GM18526 (cell line): ENCODE data around the gene PTGIS.

ENCODE experiments used
- POLR2A ChIP-seq: IDR thresholded peaks from 3 replicates; pipeline ENCODE4 v1.6.1; 2011; ENCODE audit not compliant: insufficient read length; ENCODE audit errors: extremely low read depth

Gene PTGIS

GRCh38 chr20:49548371-49548947 is 19.5 kb downstream of the PTGIS start:
- TF ChIP-seq POLR2A = no peak

DNA sequence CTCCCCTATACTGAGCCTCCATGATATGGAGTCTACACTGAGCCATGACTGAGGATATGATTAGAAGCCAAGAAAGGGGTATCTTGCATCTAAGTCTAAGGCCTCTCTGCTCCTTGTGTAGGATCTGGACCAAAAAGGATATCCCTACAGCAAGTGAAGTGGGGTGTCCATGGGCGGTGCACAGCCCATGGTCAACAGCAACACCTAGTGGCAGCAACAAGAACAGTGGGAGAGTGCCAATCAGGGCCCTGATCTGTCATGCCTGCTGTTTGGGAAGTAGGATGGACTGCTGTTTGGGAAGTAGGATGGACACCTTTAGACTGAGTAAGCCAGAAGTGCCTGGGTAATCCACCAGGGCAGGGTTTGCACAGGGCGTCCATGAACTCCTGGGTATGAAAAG is 22.4 kb downstream of the PTGIS start:
- no peak for TF ChIP-seq POLR2A

DNA sequence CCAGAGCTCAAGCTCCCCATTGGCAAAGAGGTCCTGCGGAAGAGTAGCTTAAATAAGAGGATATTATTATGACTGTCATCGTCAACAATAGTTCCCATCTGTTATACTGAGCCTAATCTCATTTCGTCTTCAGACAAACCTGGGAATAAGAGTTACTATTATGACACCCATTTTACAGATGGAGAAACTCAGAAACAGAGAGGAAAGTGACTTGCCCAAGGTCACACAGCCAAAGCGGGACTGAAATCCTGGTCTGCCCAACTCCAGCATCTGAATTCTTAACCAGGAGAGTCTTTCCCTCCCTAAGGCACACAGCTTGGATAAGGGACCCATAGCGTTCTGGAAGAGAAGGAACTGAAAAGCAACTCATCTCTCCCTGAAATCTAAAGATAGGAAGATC is 23.4 kb downstream of the PTGIS start:
- TF ChIP-seq POLR2A = no peak

- no peak for TF ChIP-seq POLR2A
These were observed 24.0 kb downstream of the PTGIS start for GRCh38 chr20:49543858-49544437.

GRCh38 chr20:49543071-49543857 is 24.7 kb downstream of the PTGIS start:
- TF ChIP-seq POLR2A = no peak

- TF ChIP-seq POLR2A = no peak
These were observed 25.4 kb downstream of the PTGIS start for GRCh38 chr20:49542514-49542991.

- TF ChIP-seq POLR2A = no peak
These were observed 26.0 kb downstream of the PTGIS start for GRCh38 chr20:49541733-49542513.

DNA sequence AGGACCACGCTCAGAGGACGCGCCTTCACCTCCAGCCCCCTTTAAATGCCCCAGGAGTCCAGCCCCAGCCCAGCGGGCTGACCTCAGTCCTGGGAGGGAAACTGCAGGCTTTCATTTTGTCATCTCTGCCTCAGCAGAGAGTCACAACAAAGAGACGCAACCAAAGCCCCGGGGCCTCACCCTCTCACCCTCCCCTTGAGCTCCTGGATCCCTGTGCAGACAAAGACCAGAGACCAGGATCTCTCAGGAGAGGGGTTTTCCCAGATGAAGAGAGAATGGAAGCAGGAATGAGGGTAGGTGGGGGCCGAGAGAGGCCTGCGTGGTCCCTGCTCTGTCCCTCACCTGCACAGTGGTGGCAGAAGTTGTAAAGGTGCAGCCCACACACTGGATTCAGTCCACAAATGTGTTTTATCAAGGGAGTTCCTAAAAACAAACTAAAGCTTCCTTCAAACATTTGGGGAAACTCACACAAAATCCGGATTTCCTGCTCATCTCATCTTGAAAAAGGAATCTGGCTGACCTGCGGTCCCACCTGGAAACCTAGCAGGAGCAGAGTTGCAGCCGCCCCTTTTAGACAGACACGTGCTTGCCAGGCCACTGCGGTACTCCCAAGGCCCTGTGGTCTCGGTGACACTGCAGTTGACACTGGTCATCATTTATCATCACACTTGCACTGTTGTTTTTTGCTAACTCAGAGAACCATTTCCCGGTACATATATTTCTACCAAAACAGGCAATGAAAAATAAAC is 27.1 kb downstream of the PTGIS start:
- no peak for TF ChIP-seq POLR2A

DNA sequence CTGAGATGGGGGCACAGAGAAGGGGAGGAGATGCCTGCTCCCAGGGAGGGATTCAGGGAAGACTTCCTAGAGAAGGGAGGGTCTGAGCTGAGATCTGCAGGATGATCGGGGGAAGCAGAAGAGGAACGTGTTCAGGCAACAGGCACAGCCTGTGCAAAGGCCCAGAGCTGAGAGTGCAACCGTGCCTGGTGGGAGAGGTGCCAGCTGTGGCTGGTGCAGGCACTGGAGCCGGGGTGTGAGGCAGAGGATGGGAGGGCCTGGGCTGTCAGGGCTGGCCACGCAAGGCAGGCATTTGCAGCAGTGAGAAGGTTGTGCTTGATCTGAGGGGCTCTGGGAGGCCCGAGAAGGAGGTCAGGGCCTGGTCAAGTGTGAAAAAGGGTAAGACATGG is 27.7 kb downstream of the PTGIS start:
- no peak for TF ChIP-seq POLR2A

GRCh38 chr20:49539481-49540231 is 28.3 kb downstream of the PTGIS start:
- TF ChIP-seq POLR2A = no peak

DNA sequence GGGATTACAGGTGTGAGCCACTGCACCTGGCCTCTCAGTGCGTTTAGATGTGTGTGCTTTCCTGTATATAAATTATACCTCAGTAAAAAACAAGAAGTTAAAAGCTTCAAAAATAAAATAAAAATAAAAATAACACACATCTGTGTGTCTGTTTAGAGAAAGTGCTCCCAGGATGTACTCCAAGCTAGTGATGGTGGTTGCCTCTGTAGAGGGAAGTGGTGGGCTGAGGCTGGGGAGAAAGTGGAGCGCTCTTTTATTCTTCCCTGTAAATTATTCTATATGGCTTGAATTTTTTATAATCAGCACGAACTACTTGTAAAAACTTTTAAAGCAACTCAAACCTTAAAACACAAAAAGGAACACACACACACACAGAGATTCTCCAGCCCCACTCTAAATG is 29.0 kb downstream of the PTGIS start:
- no peak for TF ChIP-seq POLR2A

- TF ChIP-seq POLR2A = no peak
These were observed 33.7 kb downstream of the PTGIS start for GRCh38 chr20:49534255-49534712.

- no peak for TF ChIP-seq POLR2A
These were observed 35.5 kb downstream of the PTGIS start for GRCh38 chr20:49532285-49532946.

- no peak for TF ChIP-seq POLR2A
These were observed 38.5 kb downstream of the PTGIS start for GRCh38 chr20:49529470-49529869.

- no peak for TF ChIP-seq POLR2A
These were observed 41.4 kb downstream of the PTGIS start for GRCh38 chr20:49526568-49526967.
